ENCODE measurements around the gene ANKRD13D.
A peak's percentile ranks its signal among the peaks of the same experiment; 100 is the strongest.

The ANKRD13D gene

DNA sequence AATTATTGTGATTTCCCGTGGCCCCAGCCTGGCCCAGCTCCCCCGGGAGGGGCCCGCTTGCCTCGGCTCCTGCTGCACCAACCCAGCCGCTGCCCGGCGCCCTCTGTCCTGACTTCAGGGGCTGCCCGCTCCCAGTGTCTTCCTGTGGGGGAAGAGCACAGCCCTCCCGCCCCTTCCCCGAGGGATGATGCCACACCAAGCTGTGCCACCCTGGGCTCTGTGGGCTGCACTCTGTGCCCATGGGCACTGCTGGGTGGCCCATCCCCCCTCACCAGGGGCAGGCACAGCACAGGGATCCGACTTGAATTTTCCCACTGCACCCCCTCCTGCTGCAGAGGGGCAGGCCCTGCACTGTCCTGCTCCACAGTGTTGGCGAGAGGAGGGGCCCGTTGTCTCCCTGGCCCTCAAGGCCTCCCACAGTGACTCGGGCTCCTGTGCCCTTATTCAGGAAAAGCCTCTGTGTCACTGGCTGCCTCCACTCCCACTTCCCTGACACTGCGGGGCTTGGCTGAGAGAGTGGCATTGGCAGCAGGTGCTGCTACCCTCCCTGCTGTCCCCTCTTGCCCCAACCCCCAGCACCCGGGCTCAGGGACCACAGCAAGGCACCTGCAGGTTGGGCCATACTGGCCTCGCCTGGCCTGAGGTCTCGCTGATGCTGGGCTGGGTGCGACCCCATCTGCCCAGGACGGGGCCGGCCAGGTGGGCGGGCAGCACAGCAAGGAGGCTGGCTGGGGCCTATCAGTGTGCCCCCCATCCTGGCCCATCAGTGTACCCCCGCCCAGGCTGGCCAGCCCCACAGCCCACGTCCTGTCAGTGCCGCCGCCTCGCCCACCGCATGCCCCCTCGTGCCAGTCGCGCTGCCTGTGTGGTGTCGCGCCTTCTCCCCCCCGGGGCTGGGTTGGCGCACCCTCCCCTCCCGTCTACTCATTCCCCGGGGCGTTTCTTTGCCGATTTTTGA lies 3.3 kb upstream of the ANKRD13D start:
- DNase-seq, result peak in 3 of 4 experiments; percentile 70 to 72 (median 71)

DNA sequence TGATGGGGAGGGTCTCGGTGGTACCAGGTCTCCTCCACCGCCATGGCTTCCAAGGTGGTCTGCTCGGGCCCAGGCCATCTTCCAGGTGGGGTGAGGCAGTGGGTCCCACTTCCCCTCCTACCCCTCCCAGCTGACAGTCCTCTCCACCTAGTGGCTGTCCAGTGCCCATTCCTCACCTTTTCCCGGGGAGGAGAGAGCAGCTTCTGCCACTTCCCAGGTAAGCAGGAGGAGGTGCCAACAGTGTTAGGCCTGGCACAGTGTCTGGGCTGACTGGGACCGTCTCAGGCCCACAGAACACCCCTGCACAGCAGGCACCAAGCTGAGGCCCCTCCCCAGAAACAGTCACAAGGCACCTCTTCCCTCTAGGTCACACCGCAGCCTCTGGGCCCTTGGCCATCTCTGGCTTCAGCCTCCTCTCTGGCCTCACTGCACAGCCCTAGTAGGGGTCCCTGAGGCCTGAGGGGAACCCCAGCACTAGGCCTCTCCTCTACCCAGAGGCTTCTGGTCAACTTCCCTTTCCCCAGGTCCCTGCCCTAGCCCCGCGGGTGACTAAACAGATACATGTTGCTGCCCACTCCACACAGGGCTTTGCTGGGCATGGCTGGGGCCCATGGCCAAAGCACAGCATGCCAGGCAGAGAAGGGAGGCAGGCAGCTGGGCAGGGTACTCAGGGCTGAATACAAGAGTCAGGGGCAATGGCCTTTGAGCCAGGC lies 2.3 kb upstream of the ANKRD13D start:
- peak; percentile 88 to 95 (median 92) for DNase-seq

DNA sequence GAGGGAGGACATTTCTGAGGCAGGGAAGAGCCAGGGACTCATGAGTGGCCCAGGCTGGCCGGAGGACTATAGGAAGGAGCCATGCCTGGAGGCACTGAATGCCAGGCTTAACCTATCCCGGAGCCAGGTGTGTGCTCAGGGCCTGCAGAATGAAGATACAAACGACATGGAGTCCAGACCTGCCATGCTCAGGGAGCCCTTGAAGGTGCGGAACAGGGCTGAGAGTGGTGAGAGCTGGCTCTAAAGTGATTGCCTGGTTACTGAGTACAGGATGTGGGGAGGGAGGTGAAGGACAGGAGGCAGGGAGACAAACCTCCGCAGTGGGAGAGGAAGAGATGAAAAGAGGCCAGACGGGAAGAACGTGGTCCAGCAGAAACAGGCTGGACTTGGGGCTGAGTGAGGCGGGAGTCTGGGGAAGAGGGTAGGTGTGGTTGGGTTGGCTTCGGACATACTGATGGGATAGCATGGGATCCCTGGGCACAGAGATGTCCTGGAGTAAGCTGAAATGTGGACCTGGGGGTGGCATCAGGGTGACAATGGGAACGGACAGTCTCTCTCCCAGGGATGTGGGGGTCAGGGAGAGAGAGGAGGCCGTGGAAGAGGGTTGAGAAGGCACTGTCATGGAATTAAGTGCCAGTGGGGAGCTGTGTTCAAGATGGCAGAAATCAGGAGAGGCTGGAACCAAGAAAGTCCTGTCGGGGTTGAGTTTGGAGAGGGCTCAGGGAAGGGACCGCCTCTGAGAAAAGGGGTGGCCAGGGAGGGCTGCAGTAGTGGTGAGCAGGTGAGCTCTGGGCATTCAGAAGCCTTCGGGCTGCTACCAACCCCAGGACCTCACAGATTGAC lies 1.5 kb upstream of the ANKRD13D start:
- DNase-seq, result peak in 1 of 4 experiments; percentile 29

DNA sequence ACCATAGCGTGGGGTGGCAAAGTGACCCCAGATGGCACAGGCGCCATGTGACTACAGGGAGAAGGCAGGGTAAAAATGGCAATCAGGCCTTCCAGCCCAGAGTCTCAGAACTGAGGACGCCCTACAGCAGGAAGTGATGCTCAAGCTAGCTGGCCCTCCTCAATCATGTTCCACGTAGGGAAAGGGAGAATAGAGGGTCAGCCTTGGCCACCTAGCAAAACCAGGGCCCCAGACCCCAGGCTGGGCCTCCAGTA lies 978 bp upstream of the ANKRD13D start:
- DNase-seq, result no peak

DNA sequence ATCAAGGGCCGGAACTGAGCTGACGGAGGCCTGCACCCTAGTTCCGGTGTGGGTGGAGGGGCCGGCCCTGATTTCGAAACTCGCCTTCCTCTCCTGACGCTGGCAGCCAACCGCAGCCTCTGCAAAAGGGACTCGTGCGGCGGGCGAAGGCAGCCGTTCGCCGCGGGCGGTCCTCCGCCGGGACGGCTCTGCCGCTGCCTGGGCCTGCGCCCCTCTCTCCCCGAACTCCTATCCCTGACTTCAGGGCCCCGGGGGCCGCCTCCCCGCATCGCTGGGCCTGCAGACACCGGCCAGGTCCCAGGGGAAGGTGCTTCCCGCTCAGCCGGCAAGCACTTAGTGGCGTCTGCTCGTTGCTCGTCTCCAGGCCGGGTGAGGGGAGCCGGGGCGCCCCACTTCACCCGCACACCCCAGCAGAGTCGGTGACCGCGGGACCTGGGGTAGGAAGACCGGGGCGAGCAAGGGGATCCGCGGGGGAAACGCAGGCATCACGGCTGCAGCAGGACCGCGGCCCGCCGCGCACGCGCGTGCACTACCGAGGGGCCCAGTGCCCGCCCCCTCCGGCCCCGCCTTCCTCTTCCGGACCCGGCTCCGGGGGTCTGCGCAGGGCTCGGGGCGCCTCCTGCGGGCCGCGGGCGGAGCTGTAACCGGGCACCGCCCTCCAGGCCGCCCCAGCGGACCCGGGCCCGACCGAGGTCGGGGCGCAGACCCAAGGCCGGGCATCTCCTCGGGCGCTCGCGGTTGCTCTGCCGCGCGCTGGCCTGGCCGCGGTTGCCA lies 464 bp upstream of the ANKRD13D start:
- peak; percentile 97 to 98 (median 98) for DNase-seq

DNA sequence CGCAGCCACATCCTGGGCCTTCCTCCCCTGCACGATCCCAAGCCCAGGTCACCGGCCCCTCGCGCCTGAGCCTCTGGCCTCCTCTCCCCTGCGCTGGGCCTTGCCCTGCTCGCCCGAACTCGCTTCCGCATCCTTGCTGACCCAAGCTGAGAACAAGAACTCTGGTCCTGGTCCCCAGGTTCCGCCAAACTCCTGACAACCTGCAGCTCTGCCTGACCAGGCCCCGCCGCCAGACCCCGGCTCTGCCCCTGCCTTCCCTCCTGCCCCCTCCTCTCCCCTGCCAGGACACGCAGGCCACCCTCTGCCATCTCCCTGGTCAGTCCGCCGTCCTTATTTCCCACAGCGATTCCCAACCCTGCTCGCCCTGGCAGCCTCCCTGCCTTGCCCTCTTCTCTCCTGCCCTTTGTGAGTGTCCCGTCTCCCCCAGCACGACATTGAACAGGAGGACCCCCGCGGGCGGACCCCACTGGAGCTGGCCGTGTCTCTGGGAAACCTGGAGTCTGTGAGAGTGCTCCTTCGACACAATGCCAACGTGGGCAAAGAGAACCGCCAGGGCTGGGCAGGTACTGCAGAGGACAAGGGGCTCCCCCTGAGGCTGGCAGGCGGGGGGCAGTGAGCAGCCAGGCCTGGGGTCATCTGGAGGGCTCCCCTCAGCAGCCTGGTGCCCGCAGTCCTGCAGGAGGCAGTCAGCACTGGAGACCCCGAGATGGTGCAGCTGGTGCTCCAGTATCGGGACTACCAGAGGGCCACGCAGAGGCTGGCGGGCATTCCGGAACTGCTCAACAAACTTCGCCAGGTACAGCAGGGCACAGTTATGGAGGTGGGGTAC lies 762 bp downstream of the ANKRD13D start:
- DNase-seq, result peak; percentile 54 to 78 (median 64)

DNA sequence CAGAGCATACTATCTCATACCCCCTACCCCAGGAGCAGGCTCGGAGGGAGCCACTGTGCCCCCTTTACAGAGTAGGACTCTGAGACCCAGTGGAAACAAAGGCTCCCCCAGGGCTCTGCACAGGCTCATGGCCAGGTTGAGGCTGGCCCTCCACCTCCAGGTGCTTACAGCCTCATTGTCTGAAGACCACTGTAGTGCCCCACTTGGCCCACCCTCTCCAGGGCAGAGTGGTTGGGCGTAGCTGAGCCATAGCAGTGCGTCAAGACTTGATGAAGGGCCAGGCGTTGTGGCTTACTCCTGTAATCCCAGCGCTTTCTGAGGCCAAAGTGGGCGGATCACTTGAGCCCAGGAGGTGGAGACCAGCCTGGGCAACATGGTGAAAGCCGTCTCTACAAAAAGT lies 1.7 kb downstream of the ANKRD13D start:
- no peak for DNase-seq

DNA sequence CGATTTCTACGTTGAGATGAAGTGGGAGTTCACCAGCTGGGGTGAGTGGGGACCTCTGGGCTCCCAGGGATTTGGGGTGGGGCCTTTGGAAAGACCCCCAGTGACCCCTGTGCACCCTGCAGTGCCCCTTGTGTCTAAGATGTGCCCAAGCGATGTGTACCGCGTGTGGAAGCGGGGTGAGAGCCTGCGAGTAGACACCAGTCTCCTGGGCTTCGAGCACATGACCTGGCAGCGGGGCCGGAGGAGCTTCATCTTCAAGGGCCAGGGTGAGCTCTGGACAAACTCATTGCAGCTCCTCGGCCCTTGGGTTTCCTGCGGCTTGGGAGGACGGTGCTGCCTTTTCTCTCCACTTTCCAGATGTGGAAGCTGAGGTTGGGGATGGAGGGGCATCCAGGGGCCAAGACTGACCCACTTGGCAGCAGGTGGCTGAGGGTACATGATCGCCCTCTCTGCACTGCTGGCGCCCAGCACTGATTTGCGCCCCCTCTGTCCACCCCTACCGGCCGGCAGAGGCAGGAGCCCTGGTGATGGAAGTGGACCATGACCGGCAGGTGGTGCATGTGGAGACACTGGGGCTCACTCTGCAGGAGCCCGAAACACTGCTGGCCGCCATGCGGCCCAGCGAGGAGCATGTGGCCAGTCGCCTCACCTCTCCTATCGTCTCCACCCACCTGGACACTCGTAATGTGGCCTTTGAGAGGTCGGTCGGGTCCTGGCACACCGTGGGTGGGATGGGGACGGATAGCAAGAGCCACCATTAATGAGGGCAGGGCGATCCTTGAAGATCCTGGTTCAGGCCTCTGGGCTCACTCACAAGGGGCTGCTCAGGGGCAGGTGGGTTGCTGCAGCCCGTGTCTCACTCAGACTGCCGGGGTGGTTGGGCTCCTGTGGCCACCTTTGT lies 2.6 kb downstream of the ANKRD13D start:
- DNase-seq, result no peak

DNA sequence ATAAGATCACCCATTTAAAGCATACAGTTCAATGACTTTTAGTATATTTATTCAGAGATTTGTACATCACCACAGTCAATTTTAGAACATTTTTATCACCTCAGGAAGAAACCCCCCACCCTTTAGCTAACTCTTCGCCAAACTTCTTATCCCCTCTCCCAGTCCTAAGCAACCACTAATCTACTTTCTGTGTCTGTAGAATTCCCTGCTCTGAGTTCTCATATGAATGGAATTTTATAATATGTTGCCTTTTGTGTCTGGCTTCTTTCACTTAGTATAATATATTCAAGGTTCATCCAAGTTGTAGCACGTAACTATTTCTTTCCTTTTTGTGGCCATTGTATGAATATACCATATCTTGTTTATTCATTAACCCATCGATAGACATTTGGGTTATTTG lies 3.6 kb downstream of the ANKRD13D start:
- no peak for DNase-seq

DNA sequence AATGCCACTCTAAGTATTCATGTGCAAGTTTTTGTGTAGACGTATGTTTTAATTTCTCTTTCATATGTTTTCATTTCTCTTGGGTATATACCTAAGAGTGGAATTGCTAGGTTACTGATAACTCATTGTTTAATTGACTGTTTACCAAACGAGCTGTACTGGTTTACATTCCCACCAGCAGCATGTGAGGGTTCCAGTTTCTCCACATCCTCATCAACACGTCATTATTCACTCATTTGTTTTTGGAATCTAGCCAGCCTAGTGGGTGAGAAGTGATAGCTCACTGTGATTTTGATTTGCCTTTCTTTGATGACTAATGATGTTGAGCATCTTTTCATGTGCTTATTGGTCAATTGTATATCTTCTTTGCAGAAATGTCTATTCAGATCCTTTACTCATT lies 4.0 kb downstream of the ANKRD13D start:
- DNase-seq, result peak; percentile 42 to 86 (median 63)

DNA sequence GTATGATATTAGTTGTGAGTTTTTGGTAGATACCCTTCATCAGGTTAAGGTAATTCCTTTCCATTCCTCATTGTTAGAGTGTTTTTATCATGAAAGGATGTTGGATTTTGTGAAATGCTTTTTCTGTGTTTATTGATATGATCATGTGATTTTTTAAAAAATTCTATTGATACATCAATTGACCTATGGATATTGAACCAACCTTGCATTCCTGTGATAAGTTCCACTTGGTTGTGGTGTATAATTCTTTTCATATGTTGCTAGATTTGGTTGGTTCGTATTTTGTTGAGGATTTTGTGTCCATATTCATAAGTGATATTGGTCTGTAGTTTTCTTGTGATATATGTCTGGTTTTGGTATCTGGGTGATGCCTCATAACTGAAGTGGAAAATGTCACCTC lies 6.7 kb downstream of the ANKRD13D start:
- DNase-seq, result no peak

DNA sequence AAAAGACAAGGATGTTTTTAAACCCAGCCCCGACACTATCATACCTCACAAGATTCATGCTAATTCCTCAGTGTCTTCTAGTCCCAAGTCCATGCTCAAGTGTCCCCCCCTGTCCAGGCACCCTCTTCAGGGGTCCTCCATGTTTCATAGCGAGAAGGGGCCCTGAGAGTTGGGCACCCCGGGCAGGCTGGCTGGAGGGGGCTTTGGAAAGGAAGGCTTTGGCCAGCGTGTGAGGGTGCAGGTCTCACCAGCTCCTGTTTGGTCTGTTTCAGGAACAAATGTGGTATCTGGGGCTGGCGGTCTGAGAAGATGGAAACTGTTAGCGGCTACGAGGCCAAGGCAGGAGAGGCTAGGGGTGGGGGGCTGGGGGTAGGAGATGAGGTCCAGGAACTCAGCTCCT lies 9.7 kb downstream of the ANKRD13D start:
- DNase-seq, result no peak

DNA sequence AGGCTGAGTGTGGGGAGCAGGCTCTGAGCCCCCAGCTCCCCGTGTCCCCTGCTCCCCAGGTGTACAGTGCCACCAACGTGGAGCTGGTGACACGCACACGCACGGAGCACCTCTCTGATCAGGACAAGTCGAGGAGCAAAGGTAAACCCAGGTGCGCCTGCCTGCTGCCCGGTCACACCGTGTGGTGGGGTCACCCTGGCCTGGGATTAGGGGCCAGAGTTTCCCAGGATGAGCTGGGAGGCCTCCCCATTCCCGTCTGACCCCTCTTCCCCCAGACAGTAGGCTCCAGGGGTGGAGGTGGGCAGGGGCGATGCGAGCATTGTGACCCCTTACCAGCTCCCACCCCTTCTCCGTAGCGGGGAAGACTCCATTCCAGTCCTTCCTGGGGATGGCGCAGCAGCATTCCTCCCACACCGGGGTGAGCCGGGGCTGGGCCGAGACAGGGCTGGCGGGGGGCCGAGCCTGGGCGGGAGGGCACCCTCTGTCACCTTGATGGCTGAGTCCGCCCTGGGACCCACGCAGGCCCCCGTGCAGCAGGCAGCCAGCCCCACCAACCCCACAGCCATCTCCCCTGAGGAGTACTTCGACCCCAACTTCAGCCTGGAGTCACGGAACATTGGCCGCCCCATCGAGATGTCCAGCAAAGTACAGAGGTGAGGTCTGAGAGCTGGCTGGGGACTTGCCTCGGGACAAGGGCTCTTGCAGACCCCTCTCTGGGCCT lies 10.5 kb downstream of the ANKRD13D start:
- no peak for DNase-seq

DNA sequence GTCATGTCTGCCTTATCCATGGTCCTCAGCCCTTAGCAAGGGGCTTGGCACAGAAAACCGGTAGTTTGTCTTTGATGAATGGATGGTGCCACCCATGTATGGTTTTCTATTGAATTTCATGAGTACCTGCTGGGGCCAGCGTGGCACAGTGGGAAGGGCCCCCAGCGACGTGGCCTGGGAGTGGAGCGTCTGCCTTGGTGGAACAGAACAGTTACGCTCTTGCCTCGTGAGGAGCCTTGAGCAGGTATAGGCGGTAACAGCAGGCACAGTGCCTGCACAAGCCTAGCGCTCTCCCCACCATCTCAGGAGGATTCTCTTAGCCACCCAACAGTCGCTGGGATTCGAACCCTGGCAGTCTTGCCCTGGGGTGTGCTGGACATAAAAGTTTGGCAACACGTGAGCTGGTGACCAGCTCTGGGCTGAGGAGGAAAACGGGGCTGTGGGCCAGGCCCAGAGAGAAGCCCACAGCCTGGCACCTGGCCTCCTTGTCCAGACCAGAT lies 11.2 kb downstream of the ANKRD13D start:
- DNase-seq, result no peak

DNA sequence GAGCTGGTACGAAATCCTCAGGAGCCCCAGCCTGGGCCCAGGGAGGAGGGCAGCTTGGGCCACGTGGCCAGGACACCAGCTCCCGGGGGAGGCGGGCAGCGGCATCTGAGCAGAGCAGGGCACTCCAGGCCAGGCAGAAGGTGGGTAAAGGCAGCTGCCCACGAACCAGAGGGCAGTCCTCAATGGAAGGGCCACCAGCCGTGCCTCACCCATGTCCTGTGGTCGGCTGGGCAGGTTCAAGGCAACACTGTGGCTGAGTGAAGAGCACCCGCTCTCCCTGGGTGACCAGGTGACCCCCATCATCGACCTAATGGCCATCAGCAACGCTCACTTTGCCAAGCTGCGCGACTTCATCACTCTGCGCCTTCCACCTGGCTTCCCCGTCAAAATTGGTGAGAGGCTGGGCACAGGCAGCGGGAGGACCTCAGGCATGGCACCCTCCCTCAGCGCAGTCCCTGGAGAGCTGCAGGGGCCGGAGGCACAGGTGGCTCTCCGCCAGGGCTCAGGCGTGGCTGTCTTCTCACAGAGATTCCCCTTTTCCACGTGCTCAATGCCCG lies 11.7 kb downstream of the ANKRD13D start:
- no peak for DNase-seq

DNA sequence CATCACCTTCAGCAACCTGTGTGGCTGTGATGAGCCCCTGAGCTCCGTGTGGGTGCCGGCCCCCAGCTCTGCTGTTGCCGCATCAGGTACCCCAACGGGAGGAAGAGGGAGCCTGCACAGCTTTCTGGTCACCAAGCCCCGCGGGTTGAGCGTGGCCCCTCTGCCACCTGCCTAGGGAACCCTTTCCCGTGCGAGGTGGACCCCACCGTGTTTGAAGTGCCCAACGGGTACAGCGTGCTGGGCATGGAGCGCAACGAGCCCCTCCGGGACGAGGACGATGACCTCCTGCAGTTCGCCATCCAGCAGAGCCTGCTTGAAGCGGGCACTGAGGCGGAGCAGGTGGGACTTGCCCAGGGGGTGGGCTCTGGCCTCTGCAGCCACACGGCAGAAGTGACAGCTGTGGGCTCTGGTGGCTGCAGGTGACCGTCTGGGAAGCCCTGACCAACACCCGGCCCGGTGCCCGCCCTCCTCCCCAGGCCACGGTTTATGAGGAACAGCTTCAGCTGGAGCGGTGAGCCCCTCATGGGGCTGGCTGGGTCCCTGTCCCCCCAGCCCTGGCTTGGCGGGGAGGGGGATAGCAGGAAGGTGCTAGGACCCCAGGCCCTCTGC lies 12.3 kb downstream of the ANKRD13D start:
- no peak for DNase-seq

DNA sequence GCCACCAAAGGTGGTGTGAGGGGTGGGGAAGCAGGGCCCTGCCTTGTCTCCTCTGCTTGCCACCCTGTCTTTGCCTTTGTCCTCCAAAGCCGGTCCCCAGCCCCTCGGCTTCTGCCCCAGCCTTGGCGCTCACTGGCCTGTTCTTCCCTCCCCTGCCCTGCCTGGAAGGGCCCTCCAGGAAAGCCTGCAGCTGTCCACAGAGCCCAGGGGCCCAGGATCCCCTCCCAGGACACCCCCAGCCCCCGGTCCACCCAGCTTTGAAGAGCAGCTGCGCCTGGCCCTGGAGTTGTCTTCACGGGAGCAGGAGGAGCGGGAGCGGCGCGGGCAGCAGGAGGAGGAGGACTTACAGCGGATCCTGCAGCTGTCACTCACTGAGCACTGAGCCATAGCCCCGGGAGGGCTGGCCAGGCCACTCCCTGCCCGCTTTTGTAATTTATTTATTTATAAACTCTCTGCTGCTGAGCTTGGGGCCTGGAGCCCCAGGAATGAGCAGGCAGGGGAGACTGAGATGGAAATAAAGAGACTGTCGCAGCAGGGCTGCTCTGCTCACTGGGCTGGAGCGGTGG lies 12.9 kb downstream of the ANKRD13D start:
- peak in 3 of 4 experiments; percentile 61 to 72 (median 62) for DNase-seq

DNA sequence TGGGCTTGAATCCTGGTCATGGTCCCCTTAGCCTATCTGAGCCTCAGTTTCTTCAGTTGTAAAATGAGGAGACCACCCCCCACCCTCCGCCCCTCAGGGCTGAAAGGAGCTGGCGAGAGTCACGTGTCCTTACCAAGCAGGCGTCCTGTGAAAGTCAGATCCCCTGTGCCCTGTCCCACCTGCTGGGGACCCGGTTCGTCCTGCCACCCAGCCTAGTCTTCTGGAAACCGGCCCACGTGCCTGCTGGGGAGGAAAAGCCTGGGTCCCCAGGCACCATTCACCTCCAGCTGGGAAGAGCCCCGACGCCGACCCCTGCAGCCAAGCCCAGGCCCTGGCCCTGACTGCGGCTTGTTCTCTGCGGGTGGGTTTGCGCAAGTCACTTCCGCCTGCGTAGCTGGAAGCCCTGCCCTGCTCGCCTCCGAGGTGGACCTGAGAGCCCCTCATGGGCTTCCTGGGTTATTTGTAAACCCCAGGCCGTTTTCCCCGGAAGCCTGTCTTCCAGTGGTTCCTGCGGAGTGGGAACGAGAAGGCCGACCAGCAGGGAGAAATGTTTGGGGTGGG lies 13.5 kb downstream of the ANKRD13D start:
- DNase-seq, result peak in 3 of 4 experiments; percentile 65 to 79 (median 71)

All from suppressor macrophage (primary cell).